Ascending aorta (tissue), 2 donors: Measurements from ENCODE around the gene TBC1D1. TPM values are rescaled to one million over a fixed set of nuclear protein-coding genes. Genes with fewer than 3 reads are reported as not detected.

ENCODE experiments used
- DNase-seq, 2 donors: peaks; one replicate each; pipeline ENCODE4 v3.0.0-alpha.2; 2019; ENCODE audit warnings: low spot score in 2 of 2
- H3K27ac ChIP-seq, 2 donors: fragments of 200-600 bp; sonication (generic); one replicate each; pipeline ENCODE4 v1.5.1; 2016 to 2017; ENCODE audit warnings: mild to moderate bottlenecking in 1 of 2
- H3K27me3 ChIP-seq: fragments of 200-600 bp; sonication (generic); one replicate; pipeline ENCODE4 v1.5.1; 2017
- H3K36me3 ChIP-seq, 2 donors: fragments of 200-600 bp; sonication (generic); one replicate each; pipeline ENCODE4 v1.5.1; 2016
- H3K4me1 ChIP-seq, 2 donors: fragments of 200-600 bp; sonication (generic); one replicate each; pipeline ENCODE4 v1.5.1; 2016 to 2017; ENCODE audit warnings: mild to moderate bottlenecking in 1 of 2
- H3K4me3 ChIP-seq, 2 donors: fragments of 200-600 bp; sonication (generic); one replicate each; pipeline ENCODE4 v1.5.1; 2016 to 2017; ENCODE audit warnings: mild to moderate bottlenecking in 1 of 2
- H3K9me3 ChIP-seq, 2 donors: fragments of 200-600 bp; sonication (generic); one replicate each; pipeline ENCODE4 v1.5.1; 2016
- CTCF ChIP-seq, 3 experiments: fragments of 200-600 bp in 2 of 3; fragments of 450-650 bp in 1 of 3; sonication (generic) in 2 of 3; IDR thresholded peaks; one replicate each; pipeline ENCODE4 v1.5.1; 2016 to 2019; ENCODE audit warnings: antibody characterized with exemption in 3 of 3, mild to moderate bottlenecking in 1 of 3, moderate library complexity in 1 of 3
- intact Hi-C: fragments of 100-400 bp; cut with DNase I; formaldehyde crosslinking; loops from one replicate; pipeline ENCODE4 v1.15.1; 2023
- total RNA-seq: library from RNA; depleted of rRNA; stranded (reverse); fragments of >200 nt; gene quantifications from one replicate; pipeline ENCODE4 v1.1.0, GENCODE V29; 2016

TBC1D1 gene
- total RNA-seq, 1 donor from 2014 or later, result 132 TPM

DNA sequence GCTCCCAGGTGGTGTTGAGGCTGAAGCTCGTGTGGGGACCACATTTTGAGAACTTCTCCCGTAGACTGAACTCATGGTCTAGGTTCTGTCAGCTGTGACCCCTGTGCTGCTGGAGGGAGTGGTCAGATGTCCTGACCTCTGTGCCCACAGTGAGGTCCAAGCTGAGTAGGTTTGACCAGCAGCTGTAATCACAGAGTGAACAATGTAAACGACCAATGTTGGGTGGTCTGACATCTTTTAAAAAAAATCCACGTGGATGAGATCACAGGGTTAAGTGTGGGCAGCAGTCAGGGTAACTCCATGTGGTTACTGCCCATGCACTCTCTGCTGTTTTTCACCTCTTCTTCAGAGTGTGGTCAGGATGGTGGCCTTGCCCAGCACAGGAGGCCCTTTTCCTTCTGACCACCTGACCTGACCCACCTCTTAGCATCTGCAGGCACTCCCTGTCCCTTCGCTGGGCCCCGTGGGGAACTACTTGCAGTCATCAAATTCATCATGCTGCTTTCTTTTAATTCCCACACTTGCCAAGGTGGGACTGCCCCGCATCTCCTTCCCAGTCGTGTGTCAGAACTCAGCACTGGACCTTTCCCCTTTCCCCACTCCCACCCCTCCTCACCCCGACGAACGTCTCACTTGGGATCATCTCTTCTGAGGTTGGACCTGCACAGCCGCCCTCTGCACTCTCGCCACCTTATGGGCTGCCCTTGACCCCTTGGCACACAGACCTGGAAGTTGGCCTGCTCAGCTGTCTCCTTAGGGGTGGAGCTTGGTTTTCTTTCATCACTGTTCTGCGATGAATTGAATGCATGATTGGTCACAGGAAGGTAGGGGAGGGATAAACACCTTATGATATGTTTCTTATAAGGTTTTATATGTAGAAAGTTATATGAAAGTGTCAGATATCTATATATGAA is 189.4 kb downstream of the TBC1D1 start:
- intact Hi-C loops, result no loop called here
- peaks cover under 1 to 46% of the 10 kb centered on the region in 2 donors for H3K4me1 ChIP-seq
- no peak overlapping the region for H3K27ac ChIP-seq
- no peak for DNase-seq
- TF ChIP-seq CTCF (IDR thresholded peaks at IDR 0.05), result no peak
- no peaks in the 10 kb centered on the region for H3K9me3 ChIP-seq
- H3K36me3 ChIP-seq, result peaks cover 0 to 7% of the 10 kb centered on the region in 2 donors
- H3K27me3 ChIP-seq, result no peaks in the 10 kb centered on the region
- no peak overlapping the region for H3K4me3 ChIP-seq

DNA sequence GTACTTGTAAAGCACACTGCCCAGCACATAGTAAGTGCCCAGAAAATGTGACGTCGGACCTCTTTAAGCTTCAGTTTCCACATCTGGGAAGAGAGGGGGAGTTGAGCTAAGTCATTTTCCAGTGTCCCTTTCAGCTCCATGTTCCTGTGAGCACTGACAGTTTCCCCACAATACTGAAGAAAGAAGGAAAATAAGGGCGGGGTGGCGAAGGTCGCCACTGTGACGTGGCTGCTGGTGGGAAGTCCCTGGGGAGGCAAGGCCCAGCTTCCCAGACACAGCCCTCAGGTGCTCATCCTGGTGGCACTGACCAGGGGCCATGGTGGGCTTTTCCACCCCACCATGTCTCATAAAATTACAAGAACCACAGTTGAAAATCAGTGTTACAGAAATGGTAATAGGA is 191.1 kb downstream of the TBC1D1 start:
- peaks cover 4 to 55% of the 10 kb centered on the region in 2 donors for H3K4me1 ChIP-seq
- no peak for TF ChIP-seq CTCF (IDR thresholded peaks at IDR 0.05)
- H3K27me3 ChIP-seq, result no peaks in the 10 kb centered on the region
- H3K9me3 ChIP-seq, result no peaks in the 10 kb centered on the region
- H3K36me3 ChIP-seq, result peaks cover 0 to 7% of the 10 kb centered on the region in 2 donors
- no peak for DNase-seq
- intact Hi-C loops, result no loop called here
- H3K4me3 ChIP-seq, result no peak overlapping the region
- H3K27ac ChIP-seq, result peak overlapping the region; percentile 50 to 66

GRCh38 chr4:38082424-38083385 is 191.8 kb downstream of the TBC1D1 start:
- H3K4me1 ChIP-seq, result peaks cover 4 to 55% of the 10 kb centered on the region in 2 donors
- H3K9me3 ChIP-seq, result no peaks in the 10 kb centered on the region
- TF ChIP-seq CTCF (IDR thresholded peaks at IDR 0.05), result no peak
- H3K27me3 ChIP-seq, result no peaks in the 10 kb centered on the region
- no peak overlapping the region for H3K4me3 ChIP-seq
- intact Hi-C loops, result no loop called here
- no peak for DNase-seq
- H3K27ac ChIP-seq, result peak overlapping the region; percentile 50 to 66
- peaks cover 0 to 7% of the 10 kb centered on the region in 2 donors for H3K36me3 ChIP-seq

GRCh38 chr4:38084877-38085711 is 194.2 kb downstream of the TBC1D1 start:
- peaks cover 11 to 12% of the 10 kb centered on the region in 2 donors for H3K36me3 ChIP-seq
- no peak for DNase-seq
- no peaks in the 10 kb centered on the region for H3K27me3 ChIP-seq
- peak overlapping the region; percentile 9 to 37 for H3K27ac ChIP-seq
- H3K4me1 ChIP-seq, result peaks cover 4 to 43% of the 10 kb centered on the region in 2 donors
- intact Hi-C loops, result no loop called here
- H3K9me3 ChIP-seq, result no peaks in the 10 kb centered on the region
- H3K4me3 ChIP-seq, result no peak overlapping the region
- no peak for TF ChIP-seq CTCF (IDR thresholded peaks at IDR 0.05)

GRCh38 chr4:38085751-38086150 is 194.9 kb downstream of the TBC1D1 start:
- no peak for TF ChIP-seq CTCF (IDR thresholded peaks at IDR 0.05)
- Histone ChIP-seq H3K4me3 (no peak overlapping the region), H3K27ac (peak overlapping the region in 1 of 2 donors; percentile 37), H3K9me3 (no peaks in the 10 kb centered on the region), H3K36me3 (peaks cover 14 to 17% of the 10 kb centered on the region in 2 donors), H3K4me1 (peaks cover 4 to 43% of the 10 kb centered on the region in 2 donors), H3K27me3 (no peaks in the 10 kb centered on the region)
- intact Hi-C loops, result no loop called here
- no peak for DNase-seq
